Measurements from ENCODE around the gene SF3A2. TPM values are rescaled to one million over a fixed set of nuclear protein-coding genes. Genes with fewer than 3 reads are reported as not detected.

SF3A2 gene
- total RNA-seq, 4 donors from 2014 or later = 13.2 to 31.1 (median 24.5) TPM

GRCh38 chr19:2240881-2241760 is 4.5 kb downstream of the SF3A2 start:
- ATAC-seq (ENCODE audit: low FRiP score) (no peak), DNase-seq (ENCODE audit: low spot score) (no peak)
- TF ChIP-seq, protein P1, sequence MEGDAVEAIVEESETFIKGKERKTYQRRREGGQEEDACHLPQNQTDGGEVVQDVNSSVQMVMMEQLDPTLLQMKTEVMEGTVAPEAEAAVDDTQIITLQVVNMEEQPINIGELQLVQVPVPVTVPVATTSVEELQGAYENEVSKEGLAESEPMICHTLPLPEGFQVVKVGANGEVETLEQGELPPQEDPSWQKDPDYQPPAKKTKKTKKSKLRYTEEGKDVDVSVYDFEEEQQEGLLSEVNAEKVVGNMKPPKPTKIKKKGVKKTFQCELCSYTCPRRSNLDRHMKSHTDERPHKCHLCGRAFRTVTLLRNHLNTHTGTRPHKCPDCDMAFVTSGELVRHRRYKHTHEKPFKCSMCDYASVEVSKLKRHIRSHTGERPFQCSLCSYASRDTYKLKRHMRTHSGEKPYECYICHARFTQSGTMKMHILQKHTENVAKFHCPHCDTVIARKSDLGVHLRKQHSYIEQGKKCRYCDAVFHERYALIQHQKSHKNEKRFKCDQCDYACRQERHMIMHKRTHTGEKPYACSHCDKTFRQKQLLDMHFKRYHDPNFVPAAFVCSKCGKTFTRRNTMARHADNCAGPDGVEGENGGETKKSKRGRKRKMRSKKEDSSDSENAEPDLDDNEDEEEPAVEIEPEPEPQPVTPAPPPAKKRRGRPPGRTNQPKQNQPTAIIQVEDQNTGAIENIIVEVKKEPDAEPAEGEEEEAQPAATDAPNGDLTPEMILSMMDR (IDR thresholded peaks at IDR 0.05) = no peak

DNA sequence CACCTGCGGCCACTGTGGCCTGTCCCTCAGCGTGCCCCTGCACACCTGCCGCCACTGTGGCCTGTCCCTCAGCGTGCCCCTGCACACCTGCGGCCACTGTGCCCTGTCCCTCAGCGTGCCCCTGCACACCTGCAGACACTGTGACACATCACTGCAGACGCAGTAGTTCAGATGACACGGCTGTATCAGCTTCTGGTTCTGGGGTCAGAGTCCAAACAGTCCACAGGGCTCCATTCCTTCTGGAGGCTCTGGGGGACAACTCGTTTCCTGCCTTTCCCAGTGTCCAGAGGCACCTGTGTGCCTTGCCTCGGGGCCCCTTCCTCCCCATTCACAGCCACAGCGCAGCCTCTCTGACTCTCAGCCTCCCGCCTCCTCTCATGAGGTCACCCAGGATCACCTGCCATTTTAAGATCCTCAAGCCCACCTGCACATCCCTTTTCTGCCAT is 5.5 kb downstream of the SF3A2 start:
- ATAC-seq (ENCODE audit: low FRiP score) = no peak
- TF ChIP-seq, protein P1 (IDR thresholded peaks at IDR 0.05) = no peak

GRCh38 chr19:2242816-2243215 is 6.2 kb downstream of the SF3A2 start:
- TF ChIP-seq, protein P1 (IDR thresholded peaks at IDR 0.05) = no peak

More for the DNA sequence above, 5.5 kb downstream of the SF3A2 start:
- DNase-seq (ENCODE audit: low spot score) = no peak

DNA sequence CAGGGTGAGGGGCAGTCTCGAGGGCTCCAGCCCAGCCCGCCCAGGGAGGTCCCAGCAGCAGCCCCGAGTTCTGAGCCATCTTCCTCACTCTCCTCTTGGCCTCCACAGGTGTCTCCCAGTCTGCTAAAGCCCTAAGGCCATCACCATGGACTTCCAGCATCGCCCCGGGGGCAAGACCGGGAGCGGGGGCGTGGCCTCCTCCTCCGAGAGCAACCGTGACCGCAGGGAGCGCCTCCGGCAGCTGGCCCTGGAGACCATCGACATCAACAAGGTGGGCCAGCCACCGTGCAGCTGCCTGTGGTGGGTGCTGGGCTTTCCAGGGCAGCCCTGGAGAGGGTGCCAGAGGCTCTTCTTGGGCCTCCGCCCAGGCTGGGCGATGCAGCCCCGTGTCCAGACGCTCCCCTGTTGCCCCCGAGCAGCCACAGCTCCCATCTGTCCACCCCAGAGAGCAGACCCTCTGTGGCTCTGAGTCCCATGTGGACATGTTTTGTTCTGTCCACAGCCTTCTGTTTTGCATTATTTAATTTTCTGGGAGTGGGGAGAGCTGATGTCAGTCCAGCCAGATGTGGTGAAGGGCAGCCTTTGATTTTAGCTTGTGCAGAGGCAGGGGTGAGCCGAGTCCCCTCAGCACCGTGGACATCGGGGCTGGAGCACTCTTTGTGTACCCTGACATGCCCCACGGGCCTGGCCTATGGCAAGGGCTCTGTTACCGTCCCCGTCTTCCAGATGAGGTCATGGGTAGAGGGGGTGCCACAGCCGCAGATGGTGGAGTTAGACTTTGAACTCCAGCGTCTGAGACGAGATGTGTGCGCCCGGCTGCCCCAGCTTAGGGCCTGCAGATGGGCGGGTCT is 6.9 kb downstream of the SF3A2 start:
- ATAC-seq (ENCODE audit: low FRiP score) = no peak
- no peak for DNase-seq (ENCODE audit: low spot score)
- TF ChIP-seq, protein P1 (IDR thresholded peaks at IDR 0.05) = no peak

More at GRCh38 chr19:2242816-2243215, 6.2 kb downstream of the SF3A2 start:
- ATAC-seq (ENCODE audit: low FRiP score) = no peak
- no peak for DNase-seq (ENCODE audit: low spot score)

- ATAC-seq (ENCODE audit: low FRiP score) = no peak
- DNase-seq (ENCODE audit: low spot score) = no peak
Measured at GRCh38 chr19:2244125-2244411, 7.4 kb downstream of the SF3A2 start.

DNA sequence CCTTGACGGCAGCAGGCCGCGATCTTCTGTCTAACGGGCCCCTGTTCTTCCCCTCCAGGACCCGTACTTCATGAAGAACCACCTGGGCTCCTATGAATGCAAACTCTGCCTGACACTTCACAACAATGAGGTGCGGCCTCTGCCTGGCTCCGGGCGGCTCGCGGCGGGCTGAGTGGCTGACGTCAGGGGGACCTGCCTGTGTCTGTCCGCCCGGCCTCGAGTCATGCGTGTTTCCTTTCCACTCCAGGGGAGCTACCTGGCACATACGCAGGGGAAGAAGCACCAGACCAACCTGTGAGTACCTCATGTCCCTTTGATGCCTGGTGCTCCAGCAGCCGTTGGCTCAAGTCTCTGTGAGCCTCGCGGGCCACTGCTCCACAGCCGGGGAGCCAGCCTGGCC is 7.9 kb downstream of the SF3A2 start:
- no peak for ATAC-seq (ENCODE audit: low FRiP score)
- no peak for DNase-seq (ENCODE audit: low spot score)
- TF ChIP-seq, protein P1 (IDR thresholded peaks at IDR 0.05) = no peak

More at GRCh38 chr19:2244125-2244411, 7.4 kb downstream of the SF3A2 start:
- TF ChIP-seq, protein P1 (IDR thresholded peaks at IDR 0.05) = no peak
